Testis (tissue), 2 donors: ENCODE results near the gene ATP7B.

Source experiments
- POLR2A ChIP-seq: fragments of 450-650 bp; IDR thresholded peaks from one replicate; pipeline ENCODE4 v1.6.1; 2017; ENCODE audit warnings: antibody characterized with exemption, mild to moderate bottlenecking, moderate library complexity
- TF ChIP-seq, protein P1 (sequence below), 3 experiments: fragments of 450-650 bp in 2 of 3; fragments of 200-600 bp in 1 of 3; sonication (generic) in 1 of 3; IDR thresholded peaks; one replicate each; pipeline ENCODE4 v1.5.1; 2016 to 2019; ENCODE audit warnings: antibody characterized with exemption in 3 of 3, mild to moderate bottlenecking in 2 of 3, moderate library complexity in 1 of 3

DNA sequence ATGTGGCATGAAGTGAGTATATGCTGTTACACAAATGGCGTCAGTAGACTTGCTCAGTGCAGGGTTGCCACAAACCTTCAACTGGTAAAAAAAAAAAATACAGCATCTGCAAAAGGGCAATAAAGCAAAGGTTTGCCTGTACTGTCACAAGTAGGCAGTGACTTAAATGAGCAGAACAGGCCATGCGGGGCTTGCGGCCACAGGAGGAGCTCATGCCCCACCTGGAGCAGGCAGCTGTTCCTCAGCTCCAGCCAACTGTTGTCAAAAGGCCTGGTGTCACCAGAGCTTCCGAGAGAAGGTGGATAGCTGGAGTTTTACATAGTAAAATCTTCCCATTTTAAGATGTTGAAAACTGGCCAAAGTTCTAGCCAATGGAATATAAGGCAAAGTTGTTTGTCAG lies 7.7 kb downstream of the ATP7B start:
- TF ChIP-seq, protein P1, sequence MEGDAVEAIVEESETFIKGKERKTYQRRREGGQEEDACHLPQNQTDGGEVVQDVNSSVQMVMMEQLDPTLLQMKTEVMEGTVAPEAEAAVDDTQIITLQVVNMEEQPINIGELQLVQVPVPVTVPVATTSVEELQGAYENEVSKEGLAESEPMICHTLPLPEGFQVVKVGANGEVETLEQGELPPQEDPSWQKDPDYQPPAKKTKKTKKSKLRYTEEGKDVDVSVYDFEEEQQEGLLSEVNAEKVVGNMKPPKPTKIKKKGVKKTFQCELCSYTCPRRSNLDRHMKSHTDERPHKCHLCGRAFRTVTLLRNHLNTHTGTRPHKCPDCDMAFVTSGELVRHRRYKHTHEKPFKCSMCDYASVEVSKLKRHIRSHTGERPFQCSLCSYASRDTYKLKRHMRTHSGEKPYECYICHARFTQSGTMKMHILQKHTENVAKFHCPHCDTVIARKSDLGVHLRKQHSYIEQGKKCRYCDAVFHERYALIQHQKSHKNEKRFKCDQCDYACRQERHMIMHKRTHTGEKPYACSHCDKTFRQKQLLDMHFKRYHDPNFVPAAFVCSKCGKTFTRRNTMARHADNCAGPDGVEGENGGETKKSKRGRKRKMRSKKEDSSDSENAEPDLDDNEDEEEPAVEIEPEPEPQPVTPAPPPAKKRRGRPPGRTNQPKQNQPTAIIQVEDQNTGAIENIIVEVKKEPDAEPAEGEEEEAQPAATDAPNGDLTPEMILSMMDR (IDR thresholded peaks at IDR 0.05) = no peak
- TF ChIP-seq POLR2A = no peak
